ENCODE measurements around the gene EDIL3.

Gene EDIL3

GRCh38 chr5:84248013-84248412, 136.7 kb downstream of the EDIL3 start:
- Histone ChIP-seq H3K9ac (ENCODE audit: low read depth, low read length) (no peak overlapping the region), H3K4me3 (ENCODE audit: low read depth, low read length) (no peak overlapping the region), H3K4me1 (ENCODE audit: control insufficient read depth, insufficient read depth, low read length) (no peaks in the 10 kb centered on the region), H3K27me3 (ENCODE audit: control insufficient read depth, insufficient read depth, low read length) (no peaks in the 10 kb centered on the region), H3K36me3 (ENCODE audit: control insufficient read depth, insufficient read depth, low read length) (no peaks in the 10 kb centered on the region), H3K9me3 (ENCODE audit: control insufficient read depth, insufficient read depth, low read length) (no peaks in the 10 kb centered on the region)

- Histone ChIP-seq H3K36me3 (ENCODE audit: control insufficient read depth, insufficient read depth, low read length) (no peaks in the 10 kb centered on the region), H3K4me3 (ENCODE audit: low read depth, low read length) (no peak overlapping the region), H3K27me3 (ENCODE audit: control insufficient read depth, insufficient read depth, low read length) (no peaks in the 10 kb centered on the region), H3K4me1 (ENCODE audit: control insufficient read depth, insufficient read depth, low read length) (no peaks in the 10 kb centered on the region), H3K9me3 (ENCODE audit: control insufficient read depth, insufficient read depth, low read length) (no peaks in the 10 kb centered on the region), H3K9ac (ENCODE audit: low read depth, low read length) (no peak overlapping the region)
Observed at GRCh38 chr5:84242286-84242685, 142.4 kb downstream of the EDIL3 start.

- Histone ChIP-seq H3K9ac (ENCODE audit: low read depth, low read length) (no peak overlapping the region), H3K9me3 (ENCODE audit: control insufficient read depth, insufficient read depth, low read length) (no peaks in the 10 kb centered on the region), H3K27me3 (ENCODE audit: control insufficient read depth, insufficient read depth, low read length) (no peaks in the 10 kb centered on the region), H3K4me3 (ENCODE audit: low read depth, low read length) (no peak overlapping the region), H3K36me3 (ENCODE audit: control insufficient read depth, insufficient read depth, low read length) (no peaks in the 10 kb centered on the region), H3K4me1 (ENCODE audit: control insufficient read depth, insufficient read depth, low read length) (no peaks in the 10 kb centered on the region)
Observed at GRCh38 chr5:84239494-84239893, 145.2 kb downstream of the EDIL3 start.

GRCh38 chr5:84237126-84237525, 147.6 kb downstream of the EDIL3 start:
- H3K27me3 ChIP-seq (ENCODE audit: control insufficient read depth, insufficient read depth, low read length): no peaks in the 10 kb centered on the region
- no peak overlapping the region for H3K9ac ChIP-seq (ENCODE audit: low read depth, low read length)
- no peak overlapping the region for H3K4me3 ChIP-seq (ENCODE audit: low read depth, low read length)
- H3K4me1 ChIP-seq (ENCODE audit: control insufficient read depth, insufficient read depth, low read length): no peaks in the 10 kb centered on the region
- no peaks in the 10 kb centered on the region for H3K9me3 ChIP-seq (ENCODE audit: control insufficient read depth, insufficient read depth, low read length)
- H3K36me3 ChIP-seq (ENCODE audit: control insufficient read depth, insufficient read depth, low read length): no peaks in the 10 kb centered on the region

GRCh38 chr5:84231433-84231832, 153.2 kb downstream of the EDIL3 start:
- no peaks in the 10 kb centered on the region for H3K9me3 ChIP-seq (ENCODE audit: control insufficient read depth, insufficient read depth, low read length)
- no peak overlapping the region for H3K9ac ChIP-seq (ENCODE audit: low read depth, low read length)
- H3K36me3 ChIP-seq (ENCODE audit: control insufficient read depth, insufficient read depth, low read length): no peaks in the 10 kb centered on the region
- no peaks in the 10 kb centered on the region for H3K27me3 ChIP-seq (ENCODE audit: control insufficient read depth, insufficient read depth, low read length)
- H3K4me1 ChIP-seq (ENCODE audit: control insufficient read depth, insufficient read depth, low read length): no peaks in the 10 kb centered on the region
- no peak overlapping the region for H3K4me3 ChIP-seq (ENCODE audit: low read depth, low read length)

- Histone ChIP-seq H3K36me3 (ENCODE audit: control insufficient read depth, insufficient read depth, low read length) (no peaks in the 10 kb centered on the region), H3K9me3 (ENCODE audit: control insufficient read depth, insufficient read depth, low read length) (no peaks in the 10 kb centered on the region), H3K27me3 (ENCODE audit: control insufficient read depth, insufficient read depth, low read length) (no peaks in the 10 kb centered on the region), H3K4me3 (ENCODE audit: low read depth, low read length) (no peak overlapping the region), H3K9ac (ENCODE audit: low read depth, low read length) (no peak overlapping the region), H3K4me1 (ENCODE audit: control insufficient read depth, insufficient read depth, low read length) (no peaks in the 10 kb centered on the region)
Observed at GRCh38 chr5:84229045-84229444, 155.6 kb downstream of the EDIL3 start.

- Histone ChIP-seq H3K27me3 (ENCODE audit: control insufficient read depth, insufficient read depth, low read length) (no peaks in the 10 kb centered on the region), H3K9ac (ENCODE audit: low read depth, low read length) (no peak overlapping the region), H3K9me3 (ENCODE audit: control insufficient read depth, insufficient read depth, low read length) (no peaks in the 10 kb centered on the region)
Observed at GRCh38 chr5:84228266-84228665, 156.4 kb downstream of the EDIL3 start.

GRCh38 chr5:84227236-84227635, 157.4 kb downstream of the EDIL3 start:
- Histone ChIP-seq H3K9me3 (ENCODE audit: control insufficient read depth, insufficient read depth, low read length) (no peaks in the 10 kb centered on the region), H3K4me1 (ENCODE audit: control insufficient read depth, insufficient read depth, low read length) (no peaks in the 10 kb centered on the region), H3K9ac (ENCODE audit: low read depth, low read length) (no peak overlapping the region), H3K27me3 (ENCODE audit: control insufficient read depth, insufficient read depth, low read length) (no peaks in the 10 kb centered on the region), H3K36me3 (ENCODE audit: control insufficient read depth, insufficient read depth, low read length) (no peaks in the 10 kb centered on the region), H3K4me3 (ENCODE audit: low read depth, low read length) (no peak overlapping the region)

More at GRCh38 chr5:84228266-84228665, 156.4 kb downstream of the EDIL3 start:
- Histone ChIP-seq H3K4me3 (ENCODE audit: low read depth, low read length) (no peak overlapping the region), H3K36me3 (ENCODE audit: control insufficient read depth, insufficient read depth, low read length) (no peaks in the 10 kb centered on the region), H3K4me1 (ENCODE audit: control insufficient read depth, insufficient read depth, low read length) (no peaks in the 10 kb centered on the region)

GRCh38 chr5:84218546-84218945, 166.1 kb downstream of the EDIL3 start:
- Histone ChIP-seq H3K4me1 (ENCODE audit: control insufficient read depth, insufficient read depth, low read length) (no peaks in the 10 kb centered on the region), H3K36me3 (ENCODE audit: control insufficient read depth, insufficient read depth, low read length) (no peaks in the 10 kb centered on the region), H3K27me3 (ENCODE audit: control insufficient read depth, insufficient read depth, low read length) (no peaks in the 10 kb centered on the region), H3K9me3 (ENCODE audit: control insufficient read depth, insufficient read depth, low read length) (no peaks in the 10 kb centered on the region), H3K4me3 (ENCODE audit: low read depth, low read length) (no peak overlapping the region), H3K9ac (ENCODE audit: low read depth, low read length) (no peak overlapping the region)

- Histone ChIP-seq H3K4me1 (ENCODE audit: control insufficient read depth, insufficient read depth, low read length) (no peaks in the 10 kb centered on the region), H3K27me3 (ENCODE audit: control insufficient read depth, insufficient read depth, low read length) (no peaks in the 10 kb centered on the region), H3K9me3 (ENCODE audit: control insufficient read depth, insufficient read depth, low read length) (no peaks in the 10 kb centered on the region), H3K9ac (ENCODE audit: low read depth, low read length) (no peak overlapping the region), H3K36me3 (ENCODE audit: control insufficient read depth, insufficient read depth, low read length) (no peaks in the 10 kb centered on the region), H3K4me3 (ENCODE audit: low read depth, low read length) (no peak overlapping the region)
Observed at GRCh38 chr5:84215521-84215920, 169.2 kb downstream of the EDIL3 start.

- Histone ChIP-seq H3K9ac (ENCODE audit: low read depth, low read length) (no peak overlapping the region), H3K27me3 (ENCODE audit: control insufficient read depth, insufficient read depth, low read length) (no peaks in the 10 kb centered on the region), H3K9me3 (ENCODE audit: control insufficient read depth, insufficient read depth, low read length) (no peaks in the 10 kb centered on the region), H3K4me1 (ENCODE audit: control insufficient read depth, insufficient read depth, low read length) (no peaks in the 10 kb centered on the region), H3K4me3 (ENCODE audit: low read depth, low read length) (no peak overlapping the region), H3K36me3 (ENCODE audit: control insufficient read depth, insufficient read depth, low read length) (no peaks in the 10 kb centered on the region)
Observed at GRCh38 chr5:84213861-84214260, 170.8 kb downstream of the EDIL3 start.

GRCh38 chr5:84213212-84213611, 171.5 kb downstream of the EDIL3 start:
- no peak overlapping the region for H3K9ac ChIP-seq (ENCODE audit: low read depth, low read length)
- H3K9me3 ChIP-seq (ENCODE audit: control insufficient read depth, insufficient read depth, low read length): no peaks in the 10 kb centered on the region
- H3K27me3 ChIP-seq (ENCODE audit: control insufficient read depth, insufficient read depth, low read length): no peaks in the 10 kb centered on the region
- H3K4me1 ChIP-seq (ENCODE audit: control insufficient read depth, insufficient read depth, low read length): no peaks in the 10 kb centered on the region
- no peaks in the 10 kb centered on the region for H3K36me3 ChIP-seq (ENCODE audit: control insufficient read depth, insufficient read depth, low read length)
- no peak overlapping the region for H3K4me3 ChIP-seq (ENCODE audit: low read depth, low read length)

- H3K4me3 ChIP-seq (ENCODE audit: low read depth, low read length): no peak overlapping the region
- H3K27me3 ChIP-seq (ENCODE audit: control insufficient read depth, insufficient read depth, low read length): no peaks in the 10 kb centered on the region
- no peaks in the 10 kb centered on the region for H3K9me3 ChIP-seq (ENCODE audit: control insufficient read depth, insufficient read depth, low read length)
- no peaks in the 10 kb centered on the region for H3K36me3 ChIP-seq (ENCODE audit: control insufficient read depth, insufficient read depth, low read length)
- H3K9ac ChIP-seq (ENCODE audit: low read depth, low read length): no peak overlapping the region
- H3K4me1 ChIP-seq (ENCODE audit: control insufficient read depth, insufficient read depth, low read length): no peaks in the 10 kb centered on the region
Observed at GRCh38 chr5:84204772-84205171, 179.9 kb downstream of the EDIL3 start.

Data from iPS-15b (cell line).